Measurements from ENCODE around the gene RUNX3.
A peak's percentile ranks its signal among the peaks of the same experiment; 100 is the strongest.

RUNX3 gene

DNA sequence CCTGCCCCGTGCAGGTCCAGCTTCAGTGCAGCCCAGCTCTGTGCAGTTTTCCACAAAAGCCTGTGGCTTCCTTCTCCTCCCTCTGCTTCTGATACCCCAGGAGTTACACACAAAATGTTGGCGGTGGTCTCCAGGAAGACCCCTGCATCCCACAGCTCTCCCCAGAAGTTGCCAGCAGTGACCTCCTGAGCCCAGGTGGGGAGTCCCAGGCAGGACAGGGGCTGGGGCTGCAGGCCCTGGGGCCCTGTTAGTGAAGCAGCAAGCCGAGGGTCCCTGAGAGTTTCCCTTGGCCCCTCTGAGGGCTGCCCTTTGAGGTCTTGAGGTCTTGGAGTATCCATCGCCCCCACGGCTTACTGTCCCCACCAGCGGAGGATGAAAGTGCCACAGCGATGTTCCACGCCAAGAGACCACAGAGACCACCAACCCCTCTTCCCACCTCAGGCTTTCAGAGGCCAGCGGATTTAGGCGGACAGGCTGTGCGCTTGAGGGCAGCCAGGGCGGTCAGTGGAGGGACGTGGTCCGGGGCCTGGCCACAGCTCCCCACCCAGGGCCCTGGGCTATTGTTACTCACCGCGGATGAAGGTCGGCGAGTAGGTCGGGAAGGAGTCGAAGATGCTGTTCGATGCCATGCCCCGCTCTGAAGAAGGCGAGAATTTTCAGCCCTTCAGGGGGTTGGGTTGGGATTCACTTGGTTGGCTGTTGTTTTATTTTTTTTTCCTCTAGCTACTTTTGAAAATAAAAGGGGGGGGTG lies 34.0 kb upstream of the RUNX3 start:
- Histone ChIP-seq H3K9ac (no peak overlapping the region; the same call in 1 of the 2 replicates), H3K27ac (peak overlapping the region; percentile 42; the same call in 1 of the 2 replicates), H3K27me3 (no peaks in the 10 kb centered on the region), H3K9me3 (no peaks in the 10 kb centered on the region), H3K4me1 (peaks cover 48% of the 10 kb centered on the region), H4K20me1 (no peaks in the 10 kb centered on the region), H3K4me2 (peak overlapping the region; percentile 90), H3K36me3 (no peaks in the 10 kb centered on the region), H3K4me3 (peak overlapping the region; percentile 47)
- no peak for TF ChIP-seq Cebpa-rat (IDR thresholded peaks at IDR 0.05)

- Histone ChIP-seq H3K4me2 (peak overlapping the region; percentile 90), H3K36me3 (no peaks in the 10 kb centered on the region), H4K20me1 (no peaks in the 10 kb centered on the region), H3K4me3 (no peak overlapping the region), H3K27me3 (no peaks in the 10 kb centered on the region), H3K9ac (peak overlapping the region; percentile 34; the same call in 1 of the 2 replicates), H3K4me1 (peaks cover 56% of the 10 kb centered on the region), H3K9me3 (no peaks in the 10 kb centered on the region), H3K27ac (peak overlapping the region; percentile 23; the same call in 1 of the 2 replicates)
- TF ChIP-seq Cebpa-rat (IDR thresholded peaks at IDR 0.05): no peak
Measured at GRCh38 chr1:24963099-24963872, 33.2 kb upstream of the RUNX3 start.

- H3K9ac ChIP-seq: no peak overlapping the region
- H3K27ac ChIP-seq: no peak overlapping the region
- H3K9me3 ChIP-seq: no peaks in the 10 kb centered on the region
- TF ChIP-seq Cebpa-rat (IDR thresholded peaks at IDR 0.05): no peak
- H3K4me3 ChIP-seq: no peak overlapping the region
- peak overlapping the region; percentile 90; the same call in 1 of the 2 replicates for H3K4me2 ChIP-seq
- no peaks in the 10 kb centered on the region for H4K20me1 ChIP-seq
- no peaks in the 10 kb centered on the region for H3K36me3 ChIP-seq
- H3K27me3 ChIP-seq: no peaks in the 10 kb centered on the region
- peaks cover 62% of the 10 kb centered on the region for H3K4me1 ChIP-seq
Measured at GRCh38 chr1:24961961-24962861, 32.1 kb upstream of the RUNX3 start.

GRCh38 chr1:24961334-24961733 lies 31.3 kb upstream of the RUNX3 start:
- Histone ChIP-seq H3K27ac (no peak overlapping the region), H3K36me3 (no peaks in the 10 kb centered on the region), H3K9ac (no peak overlapping the region), H3K9me3 (no peaks in the 10 kb centered on the region), H3K4me3 (no peak overlapping the region), H4K20me1 (no peaks in the 10 kb centered on the region), H3K27me3 (no peaks in the 10 kb centered on the region), H3K4me2 (no peak overlapping the region), H3K4me1 (peaks cover 65% of the 10 kb centered on the region)
- TF ChIP-seq Cebpa-rat (IDR thresholded peaks at IDR 0.05): no peak

- H3K4me2 ChIP-seq: no peak overlapping the region
- no peak overlapping the region for H3K9ac ChIP-seq
- H3K9me3 ChIP-seq: no peaks in the 10 kb centered on the region
- H3K36me3 ChIP-seq: no peaks in the 10 kb centered on the region
- TF ChIP-seq Cebpa-rat (IDR thresholded peaks at IDR 0.05): no peak
- H3K4me3 ChIP-seq: no peak overlapping the region
- H3K27me3 ChIP-seq: no peaks in the 10 kb centered on the region
- H4K20me1 ChIP-seq: no peaks in the 10 kb centered on the region
- peaks cover 60% of the 10 kb centered on the region for H3K4me1 ChIP-seq
- no peak overlapping the region for H3K27ac ChIP-seq
Measured at GRCh38 chr1:24960071-24960801, 30.2 kb upstream of the RUNX3 start.

- Histone ChIP-seq H3K27me3 (no peaks in the 10 kb centered on the region), H3K4me2 (no peak overlapping the region), H4K20me1 (no peaks in the 10 kb centered on the region), H3K27ac (no peak overlapping the region), H3K9ac (no peak overlapping the region), H3K4me1 (peaks cover 61% of the 10 kb centered on the region), H3K9me3 (no peaks in the 10 kb centered on the region), H3K4me3 (no peak overlapping the region), H3K36me3 (no peaks in the 10 kb centered on the region)
- TF ChIP-seq Cebpa-rat (IDR thresholded peaks at IDR 0.05): no peak
Measured at GRCh38 chr1:24959623-24959975, 29.5 kb upstream of the RUNX3 start.

DNA sequence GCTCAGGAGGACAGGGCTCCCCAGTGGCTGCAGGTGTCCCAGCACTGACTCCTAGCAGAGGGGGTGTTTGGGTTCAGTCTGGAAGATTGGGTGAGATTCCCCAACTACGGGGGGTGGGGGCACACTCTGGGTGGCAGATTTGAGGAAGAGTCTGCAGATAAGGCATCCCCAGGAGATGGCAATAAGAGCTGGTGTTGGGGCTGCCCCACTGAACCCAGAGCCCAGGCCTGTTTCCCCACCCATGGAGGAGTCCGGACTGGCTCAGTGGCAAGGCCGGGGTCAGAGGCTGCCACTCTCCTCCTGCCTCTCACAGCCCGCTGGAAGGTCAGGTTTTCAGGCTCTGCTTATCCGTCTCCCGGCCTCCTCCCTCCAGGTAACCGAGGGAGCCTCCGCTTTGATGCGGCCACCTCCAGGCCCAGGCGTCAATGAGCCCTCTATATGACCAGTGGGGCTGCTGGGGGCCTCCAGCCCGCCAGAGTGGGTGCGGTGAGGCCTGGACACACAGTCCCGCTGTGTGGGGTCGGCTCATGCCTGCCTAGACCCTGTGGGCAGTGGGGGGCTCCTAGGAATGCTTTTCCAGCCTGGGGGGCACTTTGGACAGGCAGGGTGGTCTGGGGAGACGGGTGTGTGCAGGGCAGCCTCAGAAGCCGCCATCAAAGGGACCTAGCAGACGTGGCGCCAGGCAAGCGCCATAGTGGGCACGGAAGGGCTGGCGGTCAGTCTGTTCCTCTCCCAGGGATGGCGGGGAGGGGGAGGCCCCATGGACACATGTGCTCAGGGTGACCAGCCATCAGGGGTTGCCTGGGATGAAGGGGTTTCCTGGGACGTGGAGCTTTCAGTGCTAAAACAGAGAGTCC lies 28.9 kb upstream of the RUNX3 start:
- Histone ChIP-seq H3K9ac (no peak overlapping the region), H4K20me1 (no peaks in the 10 kb centered on the region), H3K9me3 (no peaks in the 10 kb centered on the region), H3K4me1 (peaks cover 61% of the 10 kb centered on the region), H3K4me3 (no peak overlapping the region), H3K27me3 (no peaks in the 10 kb centered on the region), H3K4me2 (peak overlapping the region; percentile 49), H3K27ac (no peak overlapping the region), H3K36me3 (no peaks in the 10 kb centered on the region)
- TF ChIP-seq Cebpa-rat (IDR thresholded peaks at IDR 0.05): no peak

Data from BLaER1 (cell line).